Measurements from ENCODE around the gene LRIG1.

GRCh38 chr3:66508461-66508860 lies 7.6 kb upstream of the LRIG1 start:
- TF ChIP-seq ZBTB21 (tag by site-specific recombination; IDR thresholded peaks at IDR 0.05): no peak
- no peak for TF ChIP-seq CTCF (tag by site-specific recombination; IDR thresholded peaks at IDR 0.05)
